Sigmoid colon (tissue), 7 donors: ENCODE results near the gene CHN2. TPM values are rescaled to one million over a fixed set of nuclear protein-coding genes. Genes with fewer than 3 reads are reported as not detected.

Experiments used
- DNase-seq: peaks from one replicate; pipeline ENCODE4 v3.0.0-alpha.2; 2019
- H3K27ac ChIP-seq, 4 donors: fragments of 200-600 bp; sonication (generic); one replicate each; pipeline ENCODE4 v1.5.1; 2016 to 2019; ENCODE audit warnings: mild to moderate bottlenecking in 1 of 4
- H3K27me3 ChIP-seq, 3 donors: fragments of 200-600 bp; sonication (generic); one replicate each; pipeline ENCODE4 v1.5.1; 2019; ENCODE audit warnings: mild to moderate bottlenecking in 1 of 3
- H3K36me3 ChIP-seq, 4 donors: fragments of 200-600 bp; sonication (generic); one replicate each; pipeline ENCODE4 v1.5.1; 2016 to 2019
- H3K4me1 ChIP-seq, 4 donors: fragments of 200-600 bp; sonication (generic); one replicate each; pipeline ENCODE4 v1.5.1; 2017 to 2019
- H3K4me3 ChIP-seq, 4 donors: fragments of 200-600 bp; sonication (generic); one replicate each; pipeline ENCODE4 v1.5.1; 2017 to 2019; ENCODE audit warnings: mild to moderate bottlenecking in 2 of 4, moderate library complexity in 1 of 4
- H3K9me3 ChIP-seq, 4 donors: fragments of 200-600 bp in 3 of 4; sonication (generic) in 3 of 4; one replicate each; pipeline versions ENCODE4 v1.5.1 to v1.6.1; 2013 to 2019
- CTCF ChIP-seq, 4 experiments: fragments of 450-650 bp in 3 of 4; fragments of 200-600 bp in 1 of 4; IDR thresholded peaks; one replicate each; pipeline ENCODE4 v1.5.1; 2016 to 2019; ENCODE audit warnings: antibody characterized with exemption in 4 of 4, mild to moderate bottlenecking in 3 of 4, moderate library complexity in 2 of 4
- EP300 ChIP-seq, 4 donors: sonication (generic); formaldehyde crosslinking; IDR thresholded peaks; one replicate each; pipeline ENCODE4 v1.6.1; 2017; ENCODE audit warnings: antibody characterized with exemption in 4 of 4
- POLR2A ChIP-seq, 2 donors: fragments of 450-650 bp; IDR thresholded peaks; one replicate each; pipeline ENCODE4 v1.6.1; 2016; ENCODE audit warnings: antibody characterized with exemption in 2 of 2, mild to moderate bottlenecking in 2 of 2, moderate library complexity in 2 of 2
- POLR2AphosphoS5 ChIP-seq, 4 donors: sonication (generic); formaldehyde crosslinking; IDR thresholded peaks; one replicate each; pipeline ENCODE4 v1.6.1; 2017; ENCODE audit warnings: antibody characterized with exemption in 4 of 4
- WGBS, 2 donors: extraction: QIAGEN DNeasy Blood & Tissue Kit; methylation state at CpG; one replicate each; pipeline ENCODE4 v1.1.7; 2013; 5-methylcytosine and 5-hydroxymethylcytosine counted together
- intact Hi-C: fragments of 100-400 bp; cut with DNase I; formaldehyde crosslinking; loops from one replicate; pipeline ENCODE4 v1.15.1; 2023
- polyA plus RNA-seq, 3 donors: library from polyadenylated mRNA; stranded (reverse); fragments of 200-250 nt; gene quantifications; one replicate each; pipeline ENCODE4 v1.2.3, GENCODE V29; 2013
- total RNA-seq, 4 donors: library from RNA; depleted of rRNA; stranded (reverse); fragments of >200 nt; gene quantifications; one replicate each; pipeline ENCODE4 v1.1.0, GENCODE V29; 2016
- donor health status: healthy with polysubstance abuse.
- donor health status: Bipolar disorder and iron deficiency.
- donor health status: healthy.

CHN2 gene
- total and polyA plus RNA-seq, 7 donors = 4.2 to 37.7 (median 15.8) TPM

- Histone ChIP-seq H3K36me3 (no peaks in the 10 kb centered on the region), H3K4me1 (peaks cover 0 to 8% (median 4%) of the 10 kb centered on the region in 4 donors), H3K4me3 (no peak overlapping the region), H3K9me3 (no peaks in the 10 kb centered on the region), H3K27ac (no peak overlapping the region), H3K27me3 (no peaks in the 10 kb centered on the region)
- intact Hi-C loops = no loop called here
- TF ChIP-seq POLR2AphosphoS5 (IDR thresholded peaks at IDR 0.05) (no peak), EP300 (IDR thresholded peaks at IDR 0.05) (no peak), POLR2A (IDR thresholded peaks at IDR 0.05) (no peak), CTCF (IDR thresholded peaks at IDR 0.05) (no peak)
- 23 to 66% methylated on average over 2 of the region's 2 CpGs for WGBS, 2 donors
- DNase-seq = no peak
Measured at GRCh38 chr7:29325476-29325875, 130.9 kb downstream of the CHN2 start.

GRCh38 chr7:29326864-29327263 lies 132.3 kb downstream of the CHN2 start:
- H3K4me1 ChIP-seq = peaks cover 0 to 8% (median 4%) of the 10 kb centered on the region in 4 donors
- WGBS, 2 donors = 85 to 86% methylated on average over 1 of the region's 1 CpG
- no peaks in the 10 kb centered on the region for H3K36me3 ChIP-seq
- intact Hi-C loops = no loop called here
- no peaks in the 10 kb centered on the region for H3K9me3 ChIP-seq
- H3K4me3 ChIP-seq = no peak overlapping the region
- DNase-seq = no peak
- TF ChIP-seq POLR2A (IDR thresholded peaks at IDR 0.05) = no peak
- TF ChIP-seq POLR2AphosphoS5 (IDR thresholded peaks at IDR 0.05) = no peak
- TF ChIP-seq CTCF (IDR thresholded peaks at IDR 0.05) = no peak
- TF ChIP-seq EP300 (IDR thresholded peaks at IDR 0.05) = no peak
- no peak overlapping the region for H3K27ac ChIP-seq
- H3K27me3 ChIP-seq = no peaks in the 10 kb centered on the region

GRCh38 chr7:29327455-29327854 lies 132.9 kb downstream of the CHN2 start:
- H3K4me1 ChIP-seq = peaks cover 0 to 8% (median 4%) of the 10 kb centered on the region in 4 donors
- intact Hi-C loops = no loop called here
- no peaks in the 10 kb centered on the region for H3K27me3 ChIP-seq
- 60 to 81% methylated on average over 8 of the region's 8 CpGs for WGBS, 2 donors
- no peaks in the 10 kb centered on the region for H3K9me3 ChIP-seq
- H3K4me3 ChIP-seq = no peak overlapping the region
- TF ChIP-seq EP300 (IDR thresholded peaks at IDR 0.05) (no peak), POLR2A (IDR thresholded peaks at IDR 0.05) (no peak), POLR2AphosphoS5 (IDR thresholded peaks at IDR 0.05) (no peak), CTCF (IDR thresholded peaks at IDR 0.05) (no peak)
- DNase-seq = no peak
- H3K36me3 ChIP-seq = no peaks in the 10 kb centered on the region
- H3K27ac ChIP-seq = peak overlapping the region in 1 of 4 donors; percentile 25

- no peak for TF ChIP-seq EP300 (IDR thresholded peaks at IDR 0.05)
- no peak for TF ChIP-seq POLR2A (IDR thresholded peaks at IDR 0.05)
- TF ChIP-seq CTCF (IDR thresholded peaks at IDR 0.05) = no peak
- no peak for TF ChIP-seq POLR2AphosphoS5 (IDR thresholded peaks at IDR 0.05)
- 11 to 46% methylated on average over 5 of the region's 5 CpGs for WGBS, 2 donors
- H3K27ac ChIP-seq = peak overlapping the region in 2 of 4 donors; percentile 24 to 25
- H3K27me3 ChIP-seq = no peaks in the 10 kb centered on the region
- no peak overlapping the region for H3K4me3 ChIP-seq
- peaks cover 0 to 8% (median 4%) of the 10 kb centered on the region in 4 donors for H3K4me1 ChIP-seq
- no peaks in the 10 kb centered on the region for H3K9me3 ChIP-seq
- no peaks in the 10 kb centered on the region for H3K36me3 ChIP-seq
- no peak for DNase-seq
- intact Hi-C loops = no loop called here
Measured at GRCh38 chr7:29328045-29328444, 133.5 kb downstream of the CHN2 start.

GRCh38 chr7:29328811-29329210 lies 134.2 kb downstream of the CHN2 start:
- DNase-seq = no peak
- H3K27me3 ChIP-seq = no peaks in the 10 kb centered on the region
- intact Hi-C loops = no loop called here
- peak overlapping the region in 1 of 4 donors; percentile 25 for H3K27ac ChIP-seq
- WGBS, 2 donors = 84 to 92% methylated on average over 2 of the region's 2 CpGs
- H3K36me3 ChIP-seq = no peaks in the 10 kb centered on the region
- H3K9me3 ChIP-seq = no peaks in the 10 kb centered on the region
- H3K4me3 ChIP-seq = no peak overlapping the region
- TF ChIP-seq EP300 (IDR thresholded peaks at IDR 0.05) (no peak), POLR2A (IDR thresholded peaks at IDR 0.05) (no peak), CTCF (IDR thresholded peaks at IDR 0.05) (no peak), POLR2AphosphoS5 (IDR thresholded peaks at IDR 0.05) (no peak)
- H3K4me1 ChIP-seq = peaks cover 0 to 8% (median 4%) of the 10 kb centered on the region in 4 donors
